Activated T-cell treated with anti-CD3 and anti-CD28 coated beads, Interleukin-2, amount 50 U/mL, for 4 hours (primary cell): ENCODE results near the gene SMOC2. TPM values are rescaled to one million over a fixed set of nuclear protein-coding genes. Genes with fewer than 3 reads are reported as not detected.

Source experiments
- ATAC-seq, 2 donors: fragments of 200-7000 bp; cut with Tn5 transposase; one replicate each; pipeline ENCODE4 v1.10.0; 2021
- DNase-seq: peaks from one replicate; pipeline ENCODE4 v3.0.0-alpha.2; 2020
- H3K27me3 Mint-ChIP-seq: one replicate; pipeline ENCODE4 v1.8.0; 2021; ENCODE audit warnings: low read depth, mixed read lengths
- H3K36me3 Mint-ChIP-seq: one replicate; pipeline ENCODE4 v1.8.0; 2022; ENCODE audit warnings: mixed read lengths; ENCODE audit not compliant: insufficient read depth
- H3K4me1 Mint-ChIP-seq: one replicate; pipeline ENCODE4 v1.8.0; 2021; ENCODE audit warnings: low read depth, mixed read lengths
- H3K4me3 Mint-ChIP-seq: one replicate; pipeline ENCODE4 v1.8.0; 2021; ENCODE audit warnings: mild to moderate bottlenecking, moderate library complexity, mixed read lengths
- H3K9me3 Mint-ChIP-seq: one replicate; pipeline ENCODE4 v1.8.0; 2021; ENCODE audit warnings: mixed read lengths
- total RNA-seq, 3 donors: library from RNA; stranded (reverse); gene quantifications; one replicate each; pipeline ENCODE4 v1.2.1, GENCODE V29; 2021

Gene SMOC2, protein sequence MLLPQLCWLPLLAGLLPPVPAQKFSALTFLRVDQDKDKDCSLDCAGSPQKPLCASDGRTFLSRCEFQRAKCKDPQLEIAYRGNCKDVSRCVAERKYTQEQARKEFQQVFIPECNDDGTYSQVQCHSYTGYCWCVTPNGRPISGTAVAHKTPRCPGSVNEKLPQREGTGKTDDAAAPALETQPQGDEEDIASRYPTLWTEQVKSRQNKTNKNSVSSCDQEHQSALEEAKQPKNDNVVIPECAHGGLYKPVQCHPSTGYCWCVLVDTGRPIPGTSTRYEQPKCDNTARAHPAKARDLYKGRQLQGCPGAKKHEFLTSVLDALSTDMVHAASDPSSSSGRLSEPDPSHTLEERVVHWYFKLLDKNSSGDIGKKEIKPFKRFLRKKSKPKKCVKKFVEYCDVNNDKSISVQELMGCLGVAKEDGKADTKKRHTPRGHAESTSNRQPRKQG
- under 1 TPM; 0.08 to 0.11 (median 0.10) TPM for total RNA-seq

DNA sequence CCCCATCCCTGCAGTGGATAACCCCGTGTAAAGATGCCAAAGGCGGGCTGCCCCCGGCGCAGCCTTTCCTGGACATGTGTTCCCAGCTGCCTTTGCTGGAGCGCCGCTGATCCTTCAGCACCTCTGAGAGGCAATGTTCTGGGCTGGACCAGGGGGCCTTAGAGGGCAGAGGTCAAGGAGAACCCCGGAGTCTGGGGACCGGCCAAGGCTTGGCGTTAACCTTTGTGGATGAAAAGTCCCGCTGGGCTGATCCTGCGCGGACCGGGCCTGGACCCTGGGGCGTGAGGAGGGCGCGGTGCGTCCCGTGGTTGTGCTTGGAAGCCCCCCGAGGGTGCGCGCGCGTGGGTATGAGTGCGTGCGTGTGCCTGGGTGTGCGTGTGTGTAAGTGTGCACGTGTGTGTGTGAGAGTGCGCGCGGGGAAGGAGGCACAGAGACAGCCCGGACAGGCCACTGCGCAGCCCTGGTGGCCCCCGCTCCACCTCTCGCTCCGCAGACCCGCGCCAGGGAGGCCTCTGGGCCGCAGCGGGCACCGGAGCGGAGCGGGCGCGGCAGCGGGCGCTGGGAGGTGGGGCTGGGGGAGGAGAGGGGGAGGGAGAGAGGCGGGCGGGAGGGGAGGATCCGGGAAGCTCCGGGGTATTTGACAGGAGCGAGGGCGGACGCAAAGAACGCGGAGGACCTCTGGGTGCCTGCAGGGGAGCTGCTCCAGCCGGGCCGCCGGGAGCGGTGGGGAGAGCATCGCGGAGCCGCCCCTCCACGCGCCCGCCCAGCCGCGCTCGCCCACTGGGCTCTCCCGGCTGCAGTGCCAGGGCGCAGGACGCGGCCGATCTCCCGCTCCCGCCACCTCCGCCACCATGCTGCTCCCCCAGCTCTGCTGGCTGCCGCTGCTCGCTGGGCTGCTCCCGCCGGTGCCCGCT, at the start of gene SMOC2:
TSS of gene SMOC2 (plus strand) at position 665 of the 914 bp plus-strand sequence. CDS start at position 852, 187 bp downstream.
- no peaks in the 10 kb centered on the region for H3K36me3 Mint-ChIP-seq
- H3K27me3 Mint-ChIP-seq: peaks cover 43% of the 10 kb centered on the region
- no peak within 1 kb of the TSS for H3K4me3 Mint-ChIP-seq
- H3K9me3 Mint-ChIP-seq: no peaks in the 10 kb centered on the region
- no peaks in the 10 kb centered on the region for H3K4me1 Mint-ChIP-seq
- no peak for ATAC-seq
- no peak for DNase-seq

DNA sequence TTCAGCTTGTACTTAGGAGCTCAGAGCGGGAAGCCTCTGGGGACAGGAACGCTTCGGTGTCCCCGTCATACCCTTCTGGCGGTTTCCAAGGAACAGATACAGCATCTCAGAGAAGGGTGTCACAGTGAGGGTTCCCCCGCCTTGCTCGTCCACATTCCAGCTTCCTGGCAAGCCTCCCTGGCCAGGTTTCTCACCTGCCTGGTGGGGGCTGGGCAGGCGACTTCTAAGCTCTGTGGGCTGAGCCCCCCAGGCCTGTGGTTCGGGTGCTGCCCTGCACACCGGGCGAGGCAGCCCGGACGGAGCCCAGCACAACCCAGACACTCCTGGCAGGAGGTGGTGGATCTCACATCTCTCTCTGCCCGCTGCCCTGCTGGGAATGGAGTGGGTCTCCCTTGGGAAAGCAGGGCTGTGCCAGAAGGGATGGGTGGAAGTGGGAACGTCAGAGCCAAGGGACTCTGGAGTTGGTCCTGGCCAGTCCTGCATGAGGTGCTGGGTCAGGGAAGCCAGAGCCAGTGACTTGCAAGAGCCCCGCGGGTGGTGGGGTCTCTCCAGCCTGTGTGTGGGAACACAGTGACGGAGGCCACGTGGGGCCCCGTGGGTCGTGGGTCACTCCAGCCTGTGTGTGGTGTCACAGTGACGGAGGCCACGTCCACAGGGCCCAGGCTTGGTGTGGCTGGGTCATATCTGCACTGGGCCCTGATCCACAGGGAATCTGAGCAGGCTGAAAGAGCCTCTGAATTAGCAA, 47.7 kb upstream of the SMOC2 start:
- no peaks in the 10 kb centered on the region for H3K36me3 Mint-ChIP-seq
- ATAC-seq: no peak
- H3K4me1 Mint-ChIP-seq: no peaks in the 10 kb centered on the region
- no peaks in the 10 kb centered on the region for H3K9me3 Mint-ChIP-seq
- no peak for DNase-seq
- peaks cover 9% of the 10 kb centered on the region for H3K27me3 Mint-ChIP-seq
- H3K4me3 Mint-ChIP-seq: no peak overlapping the region

DNA sequence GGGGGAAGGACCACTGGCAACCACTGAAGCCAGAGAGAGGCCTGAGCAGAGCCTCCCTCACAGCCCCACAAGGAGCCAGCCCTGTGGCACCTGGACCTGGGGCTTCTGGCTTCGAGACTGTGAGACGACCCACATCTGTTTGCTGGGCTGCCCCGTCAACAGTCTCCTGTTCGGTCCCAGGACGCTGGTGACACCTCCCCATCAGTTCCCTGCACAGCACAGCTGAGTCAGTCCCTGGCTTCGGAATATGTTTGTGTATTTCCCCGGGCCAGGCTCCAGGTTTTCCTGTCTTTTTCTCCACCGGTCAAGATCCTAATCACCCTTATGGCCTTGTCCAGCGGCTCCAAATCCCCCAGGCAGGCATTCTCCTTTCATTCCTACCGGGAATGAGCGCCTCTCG, 46.4 kb upstream of the SMOC2 start:
- no peak for ATAC-seq
- no peaks in the 10 kb centered on the region for H3K36me3 Mint-ChIP-seq
- peaks cover 9% of the 10 kb centered on the region for H3K27me3 Mint-ChIP-seq
- H3K4me3 Mint-ChIP-seq: no peak overlapping the region
- no peaks in the 10 kb centered on the region for H3K4me1 Mint-ChIP-seq
- DNase-seq: no peak
- no peaks in the 10 kb centered on the region for H3K9me3 Mint-ChIP-seq

DNA sequence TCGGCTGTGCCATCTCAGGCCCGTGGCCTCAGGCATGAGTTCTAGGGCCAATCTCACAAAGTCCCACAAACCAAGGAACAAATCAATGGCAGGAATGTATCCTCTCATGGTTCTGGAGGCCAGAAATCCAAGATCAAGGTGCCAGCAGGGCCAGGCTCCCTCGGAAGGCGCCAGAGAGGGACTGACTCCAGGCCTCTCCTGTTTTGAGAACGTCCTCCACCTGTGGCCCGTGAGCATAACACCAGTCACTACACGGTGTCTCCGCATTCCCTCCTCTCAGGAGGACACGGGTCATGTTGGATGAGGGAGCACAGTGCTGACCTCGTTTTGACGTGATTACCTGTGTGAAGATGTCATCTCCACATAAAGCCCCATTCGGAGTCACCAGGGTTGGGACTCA, 45.0 kb upstream of the SMOC2 start:
- peaks cover 11% of the 10 kb centered on the region for H3K27me3 Mint-ChIP-seq
- DNase-seq: no peak
- H3K4me3 Mint-ChIP-seq: no peak overlapping the region
- no peak for ATAC-seq
- H3K9me3 Mint-ChIP-seq: no peaks in the 10 kb centered on the region
- H3K4me1 Mint-ChIP-seq: no peaks in the 10 kb centered on the region
- H3K36me3 Mint-ChIP-seq: no peaks in the 10 kb centered on the region

DNA sequence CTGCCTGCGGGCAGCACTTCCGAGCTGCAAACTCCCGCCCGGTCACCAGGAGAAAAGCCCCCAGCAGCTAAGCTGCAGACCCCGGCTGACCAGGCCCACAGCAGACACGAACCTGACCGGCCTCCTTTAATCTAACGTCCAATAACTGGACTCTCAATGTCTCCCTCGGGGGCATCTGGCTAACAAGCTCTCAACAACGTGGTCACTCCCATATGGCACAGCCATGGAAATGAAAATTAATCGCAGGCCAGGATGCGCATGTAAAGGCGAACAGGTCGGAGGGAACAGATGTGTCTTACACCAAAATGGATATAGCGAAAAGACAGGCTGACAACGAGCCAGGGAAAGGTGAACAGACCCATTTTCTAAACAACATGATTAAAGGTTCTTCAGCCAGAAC, 44.4 kb upstream of the SMOC2 start:
- Mint-ChIP-seq H3K27me3 (peaks cover 11% of the 10 kb centered on the region), H3K36me3 (no peaks in the 10 kb centered on the region), H3K4me1 (no peaks in the 10 kb centered on the region), H3K4me3 (no peak overlapping the region), H3K9me3 (no peaks in the 10 kb centered on the region)
- no peak for ATAC-seq
- DNase-seq: no peak

DNA sequence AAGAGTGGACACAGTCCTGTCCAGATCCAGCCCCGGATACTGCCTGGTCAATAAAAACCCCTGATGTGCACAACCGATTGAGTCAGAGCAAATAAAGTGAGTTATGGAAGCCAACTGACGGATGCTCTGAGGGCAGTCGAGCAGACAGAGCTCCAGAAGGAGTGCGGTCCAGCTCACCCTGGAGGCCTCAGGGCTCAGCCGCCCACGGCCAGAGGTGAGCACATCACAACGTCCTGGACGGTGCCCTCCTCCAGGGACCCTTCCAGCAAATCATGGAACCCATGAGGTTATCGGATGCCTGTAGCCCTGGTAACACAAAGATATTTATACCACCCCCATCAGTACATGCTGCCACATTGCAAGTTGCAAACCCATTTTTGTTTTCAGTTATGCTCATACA, 44.0 kb upstream of the SMOC2 start:
- DNase-seq: no peak
- H3K4me1 Mint-ChIP-seq: no peaks in the 10 kb centered on the region
- no peaks in the 10 kb centered on the region for H3K36me3 Mint-ChIP-seq
- no peaks in the 10 kb centered on the region for H3K9me3 Mint-ChIP-seq
- peaks cover 11% of the 10 kb centered on the region for H3K27me3 Mint-ChIP-seq
- ATAC-seq: no peak
- H3K4me3 Mint-ChIP-seq: no peak overlapping the region

DNA sequence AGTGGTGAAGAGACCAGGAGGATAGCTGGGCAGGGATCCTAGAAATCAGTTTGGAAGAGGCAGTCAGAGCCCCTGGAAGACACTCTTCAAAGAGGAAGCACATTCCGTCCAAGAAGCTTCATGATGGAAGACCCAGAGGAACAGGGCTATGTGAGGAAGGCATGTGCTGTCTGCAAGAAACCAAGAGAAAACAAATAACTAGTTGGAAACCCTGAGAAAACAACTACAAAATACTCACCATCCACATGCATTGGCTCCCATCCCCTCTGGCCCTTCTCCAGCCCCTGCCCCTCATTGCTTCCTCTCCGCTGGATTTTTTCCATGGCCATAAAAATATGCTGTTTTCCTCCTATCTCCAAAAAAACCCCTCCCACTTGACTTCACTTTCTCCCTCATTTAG, 40.9 kb upstream of the SMOC2 start:
- Mint-ChIP-seq H3K36me3 (no peaks in the 10 kb centered on the region), H3K4me1 (no peaks in the 10 kb centered on the region), H3K27me3 (peaks cover 4% of the 10 kb centered on the region), H3K4me3 (no peak overlapping the region), H3K9me3 (no peaks in the 10 kb centered on the region)
- ATAC-seq: no peak
- DNase-seq: no peak

DNA sequence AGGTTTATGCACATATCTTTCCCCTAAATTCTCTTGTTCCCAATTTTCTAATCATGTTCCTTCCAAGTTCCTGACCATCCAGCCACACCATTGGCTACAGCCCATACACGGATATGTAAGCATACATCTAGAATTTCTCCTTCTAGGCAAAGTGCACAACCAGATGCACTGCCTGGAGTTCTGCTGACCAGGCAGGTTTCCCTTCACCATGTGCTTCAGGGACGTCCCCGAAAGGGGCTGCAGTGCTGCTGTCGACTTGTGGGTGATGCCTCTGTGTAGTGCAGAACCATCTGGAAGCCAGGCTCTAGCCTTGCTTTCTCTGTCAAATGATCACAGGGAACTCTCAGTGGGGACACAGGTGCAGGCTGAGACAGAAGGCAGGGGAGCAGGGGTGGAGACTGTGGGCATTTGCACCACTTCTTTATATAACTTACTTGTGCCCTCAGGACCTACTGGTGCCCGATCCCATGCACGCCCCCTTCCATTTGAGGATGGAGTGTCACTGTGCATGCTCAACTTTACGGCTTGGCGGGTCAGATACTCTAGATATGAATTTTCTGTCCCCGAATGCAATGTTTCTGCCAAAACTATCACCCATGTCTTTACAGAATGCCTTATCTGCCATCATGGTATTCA, 37.5 kb upstream of the SMOC2 start:
- DNase-seq (no peak), ATAC-seq (no peak)
- H3K4me3 Mint-ChIP-seq: no peak overlapping the region
- peaks cover 4% of the 10 kb centered on the region for H3K27me3 Mint-ChIP-seq
- no peaks in the 10 kb centered on the region for H3K4me1 Mint-ChIP-seq
- no peaks in the 10 kb centered on the region for H3K36me3 Mint-ChIP-seq
- no peaks in the 10 kb centered on the region for H3K9me3 Mint-ChIP-seq

DNA sequence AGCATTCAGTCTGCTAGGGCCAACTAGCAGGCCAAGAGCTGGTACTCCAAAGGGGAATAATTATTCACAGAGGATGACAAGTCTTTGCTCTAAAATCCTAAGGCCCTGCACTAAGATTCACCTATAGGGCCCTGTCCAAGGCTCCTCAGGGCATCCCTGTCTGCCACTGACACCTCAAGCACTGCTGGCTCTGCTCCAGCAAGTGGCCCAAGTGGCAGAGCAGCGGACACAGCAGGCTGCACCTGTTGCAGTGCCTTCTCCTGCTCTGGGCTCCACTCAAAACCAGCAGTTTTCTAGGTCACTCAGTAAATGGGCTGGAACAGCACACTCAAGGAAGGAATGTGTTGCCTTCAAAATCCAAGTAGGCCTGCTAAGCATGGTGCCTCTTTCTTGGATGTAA, 36.4 kb upstream of the SMOC2 start:
- H3K36me3 Mint-ChIP-seq: no peaks in the 10 kb centered on the region
- no peaks in the 10 kb centered on the region for H3K9me3 Mint-ChIP-seq
- DNase-seq: no peak
- no peak for ATAC-seq
- H3K4me1 Mint-ChIP-seq: no peaks in the 10 kb centered on the region
- H3K4me3 Mint-ChIP-seq: no peak overlapping the region
- H3K27me3 Mint-ChIP-seq: peaks cover 4% of the 10 kb centered on the region

DNA sequence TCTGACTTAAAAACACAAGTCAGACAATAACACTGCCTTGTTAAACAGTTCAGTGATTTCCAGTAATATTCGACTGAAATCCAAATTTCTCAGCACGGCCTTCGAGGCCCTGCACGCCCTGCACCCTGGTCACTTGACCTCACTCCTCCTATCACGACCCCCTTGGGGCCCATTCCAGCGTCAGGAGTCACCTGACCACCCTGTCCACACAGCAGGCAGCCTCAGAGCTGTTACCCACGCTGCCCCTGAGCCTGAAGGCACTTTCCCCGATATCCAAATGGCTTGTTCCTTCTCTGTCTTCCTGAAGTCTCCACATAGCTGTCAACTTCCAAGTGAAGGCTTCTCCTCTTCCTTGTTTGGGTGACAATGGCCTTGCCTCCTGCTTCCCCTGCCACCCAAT, 33.1 kb upstream of the SMOC2 start:
- ATAC-seq (no peak), DNase-seq (no peak)
- Mint-ChIP-seq H3K9me3 (no peaks in the 10 kb centered on the region), H3K4me1 (no peaks in the 10 kb centered on the region), H3K36me3 (no peaks in the 10 kb centered on the region), H3K4me3 (no peak overlapping the region), H3K27me3 (no peaks in the 10 kb centered on the region)

DNA sequence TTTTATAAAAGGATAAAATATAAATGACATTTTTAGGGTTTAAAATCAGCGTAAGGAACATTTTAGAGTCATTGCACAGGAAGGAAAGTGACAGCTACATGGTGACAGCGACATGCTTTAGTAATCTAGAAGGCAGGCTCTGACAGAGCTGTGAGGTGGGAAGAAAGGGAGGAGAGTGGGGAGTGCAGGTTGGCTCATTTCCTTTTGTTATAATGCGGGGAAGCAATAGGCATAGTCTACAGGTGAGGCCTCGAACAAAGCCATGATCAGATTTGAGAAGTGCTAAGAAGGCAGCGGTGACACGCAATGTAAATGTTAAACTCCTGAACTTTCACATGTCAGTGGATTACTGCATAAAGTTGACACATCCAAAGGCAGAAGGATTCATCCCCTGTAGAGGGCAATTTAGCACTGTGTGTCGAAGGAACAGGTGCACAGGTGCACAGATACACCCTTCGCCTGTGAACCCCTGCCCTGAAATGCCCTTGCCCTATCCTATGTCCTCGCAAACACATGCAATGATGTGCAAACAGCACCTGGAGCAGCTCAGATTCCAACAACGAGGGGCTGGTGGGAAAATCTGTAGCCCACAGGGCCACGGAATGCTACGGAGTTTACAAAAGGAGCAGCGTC, 32.4 kb upstream of the SMOC2 start:
- Mint-ChIP-seq H3K27me3 (no peaks in the 10 kb centered on the region), H3K4me1 (no peaks in the 10 kb centered on the region), H3K9me3 (no peaks in the 10 kb centered on the region), H3K36me3 (no peaks in the 10 kb centered on the region), H3K4me3 (no peak overlapping the region)
- ATAC-seq: no peak
- no peak for DNase-seq

DNA sequence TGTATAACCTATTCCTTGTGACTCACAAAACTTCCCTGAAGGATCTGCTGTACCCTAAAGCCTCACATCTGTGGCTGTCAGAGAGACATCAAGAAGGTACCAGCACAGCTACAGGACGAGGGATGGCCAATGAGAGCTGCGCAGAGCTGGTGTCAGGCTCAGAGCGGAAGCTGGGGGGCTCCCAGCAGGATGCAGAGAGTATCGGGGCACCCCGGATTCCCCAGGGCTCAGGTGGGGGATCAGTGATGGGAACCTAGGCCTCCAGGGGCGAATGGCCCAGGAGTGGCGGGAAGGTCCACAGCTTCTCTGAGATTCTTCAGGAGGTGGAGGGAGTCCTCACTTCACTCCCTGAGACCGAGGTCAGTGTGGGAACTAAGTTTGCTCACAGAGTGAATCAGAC, 30.9 kb upstream of the SMOC2 start:
- no peak for ATAC-seq
- H3K4me3 Mint-ChIP-seq: no peak overlapping the region
- DNase-seq: no peak
- H3K4me1 Mint-ChIP-seq: no peaks in the 10 kb centered on the region
- no peaks in the 10 kb centered on the region for H3K27me3 Mint-ChIP-seq
- H3K36me3 Mint-ChIP-seq: no peaks in the 10 kb centered on the region
- no peaks in the 10 kb centered on the region for H3K9me3 Mint-ChIP-seq

DNA sequence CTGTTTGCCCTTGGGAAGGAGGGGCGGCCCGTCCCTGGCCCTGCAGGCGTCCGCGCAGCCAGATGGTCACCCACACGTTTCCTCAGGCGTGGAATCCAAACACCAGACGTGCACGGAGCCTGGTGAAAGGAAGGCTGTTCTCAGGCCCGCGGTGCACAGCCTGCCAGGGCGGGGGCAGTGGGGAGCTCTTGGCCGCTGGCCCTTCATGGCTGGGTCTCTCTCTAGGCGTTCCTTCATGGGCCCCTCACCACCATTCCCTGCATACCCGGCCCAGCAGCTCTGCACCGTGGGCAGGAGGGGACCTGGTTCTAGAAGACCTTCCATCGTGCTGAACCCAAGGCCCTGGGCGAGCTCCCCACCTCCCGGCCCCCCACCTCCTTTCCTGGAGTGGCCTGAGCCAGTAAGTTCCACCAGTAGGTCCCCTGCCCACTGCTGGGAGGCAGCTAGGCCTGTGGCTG, 30.4 kb upstream of the SMOC2 start:
- DNase-seq: no peak

More for the DNA sequence above, 30.4 kb upstream of the SMOC2 start:
- Mint-ChIP-seq H3K4me3 (no peak overlapping the region), H3K36me3 (no peaks in the 10 kb centered on the region), H3K4me1 (no peaks in the 10 kb centered on the region), H3K9me3 (no peaks in the 10 kb centered on the region), H3K27me3 (no peaks in the 10 kb centered on the region)
- no peak for ATAC-seq
